Measurements from ENCODE around the gene MAGI2.

MAGI2 gene

DNA sequence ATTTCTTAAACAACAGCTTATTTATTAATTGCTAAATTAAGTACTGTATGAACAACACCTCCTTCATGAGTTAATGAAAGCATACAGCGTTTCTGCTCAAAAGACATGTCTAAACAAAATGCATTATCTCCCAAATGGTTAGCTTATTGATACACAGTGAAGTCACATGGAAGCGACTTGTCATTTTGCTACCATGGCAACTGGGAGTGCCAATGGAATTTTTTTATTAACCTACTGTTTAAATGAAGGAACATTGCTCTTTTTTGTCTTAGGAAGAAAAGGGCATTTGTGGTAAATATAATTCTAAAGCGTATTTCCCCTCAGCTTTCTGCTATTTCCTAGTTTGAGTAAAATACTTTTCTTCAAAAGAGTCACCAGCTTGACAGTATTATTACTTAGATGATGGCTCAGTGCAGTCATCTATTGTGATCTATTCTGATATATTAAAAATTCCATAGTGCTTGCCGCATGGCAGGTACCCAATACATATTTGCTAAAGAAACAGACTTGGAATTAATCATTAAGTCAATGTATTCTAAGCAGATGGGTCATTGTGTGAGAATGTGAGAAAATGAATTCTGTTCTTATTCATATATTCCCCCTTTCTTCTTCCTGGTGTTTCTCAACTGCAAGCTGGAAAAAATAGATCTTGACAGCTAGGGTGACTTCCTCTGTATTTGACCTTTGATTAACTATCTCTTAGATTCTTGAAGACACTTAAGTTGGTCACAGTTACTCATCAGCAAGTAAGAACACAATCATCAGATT, 818.3 kb downstream of the MAGI2 start:
- Histone ChIP-seq H3K4me3 (ENCODE audit: low read depth in 1 of 2, low read length in 1 of 2) (no peak overlapping the region), H3K27me3 (no peaks in the 10 kb centered on the region), H3K4me1 (ENCODE audit: control insufficient read depth in 1 of 2, insufficient read depth in 1 of 2, low read depth in 1 of 2, low read length in 1 of 2) (no peaks in the 10 kb centered on the region), H3K36me3 (no peaks in the 10 kb centered on the region), H3K9me3 (no peaks in the 10 kb centered on the region), H3K27ac (no peak overlapping the region)
- TF ChIP-seq, protein P1, sequence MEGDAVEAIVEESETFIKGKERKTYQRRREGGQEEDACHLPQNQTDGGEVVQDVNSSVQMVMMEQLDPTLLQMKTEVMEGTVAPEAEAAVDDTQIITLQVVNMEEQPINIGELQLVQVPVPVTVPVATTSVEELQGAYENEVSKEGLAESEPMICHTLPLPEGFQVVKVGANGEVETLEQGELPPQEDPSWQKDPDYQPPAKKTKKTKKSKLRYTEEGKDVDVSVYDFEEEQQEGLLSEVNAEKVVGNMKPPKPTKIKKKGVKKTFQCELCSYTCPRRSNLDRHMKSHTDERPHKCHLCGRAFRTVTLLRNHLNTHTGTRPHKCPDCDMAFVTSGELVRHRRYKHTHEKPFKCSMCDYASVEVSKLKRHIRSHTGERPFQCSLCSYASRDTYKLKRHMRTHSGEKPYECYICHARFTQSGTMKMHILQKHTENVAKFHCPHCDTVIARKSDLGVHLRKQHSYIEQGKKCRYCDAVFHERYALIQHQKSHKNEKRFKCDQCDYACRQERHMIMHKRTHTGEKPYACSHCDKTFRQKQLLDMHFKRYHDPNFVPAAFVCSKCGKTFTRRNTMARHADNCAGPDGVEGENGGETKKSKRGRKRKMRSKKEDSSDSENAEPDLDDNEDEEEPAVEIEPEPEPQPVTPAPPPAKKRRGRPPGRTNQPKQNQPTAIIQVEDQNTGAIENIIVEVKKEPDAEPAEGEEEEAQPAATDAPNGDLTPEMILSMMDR (IDR thresholded peaks at IDR 0.05), result no peak

DNA sequence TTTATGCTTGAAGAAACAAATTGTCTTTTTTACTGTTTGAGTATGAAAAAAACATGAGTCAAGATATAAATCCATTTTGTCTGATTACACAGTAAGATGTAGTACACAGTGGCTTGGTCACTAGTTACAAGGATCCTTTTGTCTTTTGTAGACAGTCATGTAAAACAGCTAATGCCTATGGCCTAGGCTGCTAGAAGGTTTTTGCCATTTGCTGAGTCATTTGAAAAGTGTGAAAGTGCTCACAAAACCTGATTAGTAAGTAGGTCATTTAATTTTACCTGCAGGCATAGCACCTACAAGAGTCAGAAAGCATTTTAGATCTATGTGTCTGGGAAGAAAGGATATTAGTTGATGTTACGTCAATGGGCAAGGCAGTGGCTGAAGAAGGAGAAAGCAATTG, 819.4 kb downstream of the MAGI2 start:
- no peaks in the 10 kb centered on the region for H3K4me1 ChIP-seq (ENCODE audit: control insufficient read depth in 1 of 2, insufficient read depth in 1 of 2, low read depth in 1 of 2, low read length in 1 of 2)
- H3K27ac ChIP-seq, result no peak overlapping the region
- no peaks in the 10 kb centered on the region for H3K36me3 ChIP-seq
- TF ChIP-seq, protein P1 (IDR thresholded peaks at IDR 0.05), result no peak
- no peaks in the 10 kb centered on the region for H3K27me3 ChIP-seq
- H3K9me3 ChIP-seq, result no peaks in the 10 kb centered on the region
- no peak overlapping the region for H3K4me3 ChIP-seq (ENCODE audit: low read depth in 1 of 2, low read length in 1 of 2)

DNA sequence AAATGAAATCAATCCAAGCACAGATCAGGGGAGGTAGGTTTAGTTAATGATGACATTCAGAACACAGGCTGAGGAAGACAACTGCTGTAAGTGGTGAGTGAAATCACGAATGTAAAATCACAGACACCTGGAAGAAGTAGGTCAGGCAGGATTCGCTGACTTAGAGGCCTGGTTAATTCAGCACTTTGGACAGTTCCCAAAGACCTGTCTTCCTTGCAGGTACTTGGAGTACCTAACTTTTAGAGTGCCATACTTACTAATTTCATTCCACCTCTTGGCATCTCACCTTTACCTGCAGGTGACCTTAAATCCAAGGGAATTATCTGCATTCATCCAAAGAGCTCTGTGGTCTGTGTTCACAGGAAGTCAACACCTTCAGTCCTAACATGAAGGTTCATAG, 832.5 kb downstream of the MAGI2 start:
- TF ChIP-seq, protein P1 (IDR thresholded peaks at IDR 0.05), result no peak

DNA sequence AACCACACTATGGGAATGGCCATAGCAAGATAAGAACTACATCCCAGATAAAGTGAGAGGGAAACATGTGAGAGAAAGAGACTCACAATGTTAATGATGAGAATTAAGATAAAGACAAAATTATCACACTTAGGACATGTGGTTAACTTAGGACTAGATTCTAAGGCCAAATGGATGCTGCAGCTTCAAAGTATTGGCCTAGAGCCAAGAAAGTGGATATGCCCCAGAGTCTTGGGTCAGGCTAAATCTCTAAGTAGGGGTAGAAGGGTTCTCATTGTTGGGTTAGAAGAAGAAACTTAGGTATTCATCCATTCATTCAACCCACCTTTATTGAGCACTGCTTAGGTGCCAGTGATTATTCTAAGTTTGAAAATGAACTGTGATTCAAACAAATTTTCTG, 836.9 kb downstream of the MAGI2 start:
- TF ChIP-seq, protein P1 (IDR thresholded peaks at IDR 0.05), result no peak
- H3K9me3 ChIP-seq, result no peaks in the 10 kb centered on the region
- no peaks in the 10 kb centered on the region for H3K4me1 ChIP-seq (ENCODE audit: control insufficient read depth in 1 of 2, insufficient read depth in 1 of 2, low read depth in 1 of 2, low read length in 1 of 2)
- no peaks in the 10 kb centered on the region for H3K36me3 ChIP-seq
- H3K4me3 ChIP-seq (ENCODE audit: low read depth in 1 of 2, low read length in 1 of 2), result no peak overlapping the region
- H3K27ac ChIP-seq, result no peak overlapping the region
- H3K27me3 ChIP-seq, result no peaks in the 10 kb centered on the region

More for the DNA sequence above, 832.5 kb downstream of the MAGI2 start:
- Histone ChIP-seq H3K9me3 (no peaks in the 10 kb centered on the region), H3K4me3 (ENCODE audit: low read depth in 1 of 2, low read length in 1 of 2) (no peak overlapping the region), H3K27ac (no peak overlapping the region), H3K4me1 (ENCODE audit: control insufficient read depth in 1 of 2, insufficient read depth in 1 of 2, low read depth in 1 of 2, low read length in 1 of 2) (no peaks in the 10 kb centered on the region), H3K27me3 (no peaks in the 10 kb centered on the region), H3K36me3 (no peaks in the 10 kb centered on the region)

DNA sequence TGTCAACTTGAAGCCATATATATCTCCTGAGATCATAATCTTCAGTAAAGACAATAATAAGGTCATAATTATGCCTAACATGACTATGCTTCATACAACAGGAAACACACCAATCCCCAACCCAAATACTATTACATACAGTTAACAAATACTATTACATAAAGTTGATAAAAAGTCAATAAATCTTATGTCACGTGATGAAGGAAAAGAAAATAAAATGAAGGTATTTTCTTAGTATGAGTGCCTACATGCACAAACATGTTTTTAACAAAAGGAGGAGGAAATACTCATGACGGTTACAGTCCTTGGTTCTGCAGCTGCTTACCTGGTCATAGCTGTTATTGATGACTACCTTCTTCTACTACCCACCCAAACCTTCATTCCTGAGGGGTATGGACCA, 844.2 kb downstream of the MAGI2 start:
- Histone ChIP-seq H3K27ac (no peak overlapping the region), H3K4me1 (ENCODE audit: control insufficient read depth in 1 of 2, insufficient read depth in 1 of 2, low read depth in 1 of 2, low read length in 1 of 2) (no peaks in the 10 kb centered on the region), H3K27me3 (no peaks in the 10 kb centered on the region), H3K4me3 (ENCODE audit: low read depth in 1 of 2, low read length in 1 of 2) (no peak overlapping the region), H3K36me3 (no peaks in the 10 kb centered on the region), H3K9me3 (no peaks in the 10 kb centered on the region)
- TF ChIP-seq, protein P1 (IDR thresholded peaks at IDR 0.05), result no peak

Data from neutrophil (primary cell).